Measurements from ENCODE around the gene PTH2. TPM values are rescaled to one million over a fixed set of nuclear protein-coding genes. Genes with fewer than 3 reads are reported as not detected.
A peak's percentile ranks its signal among the peaks of the same experiment; 100 is the strongest.

Gene PTH2
- polyA plus RNA-seq, 1 donor from 2014 or later = not detected

- Histone ChIP-seq H3K27me3 (ENCODE audit: insufficient read depth, low read depth, low read length) (peaks cover 55% of the 10 kb centered on the region), H3F3A (ENCODE audit: insufficient read depth, low read length, poor library complexity, severe bottlenecking) (no peaks in the 10 kb centered on the region), H3K27ac (ENCODE audit: low read length) (no peak overlapping the region), H2AFZ (ENCODE audit: low read depth, low read length) (no peak overlapping the region), H3K9ac (ENCODE audit: low read length) (no peak overlapping the region), H3K9me2 (ENCODE audit: insufficient read depth, low read length) (no peaks in the 10 kb centered on the region), H4K20me1 (ENCODE audit: insufficient read depth) (no peaks in the 10 kb centered on the region), H3K9me3 (ENCODE audit: low read length) (peaks cover 8% of the 10 kb centered on the region), H3K79me2 (replicated peaks; ENCODE audit: insufficient read depth, low read length) (no peaks in the 10 kb centered on the region), H3K36me3 (ENCODE audit: insufficient read depth, low read length) (no peaks in the 10 kb centered on the region), H3K4me2 (ENCODE audit: low read length) (no peak overlapping the region), H3K4me3 (ENCODE audit: low read length) (no peak overlapping the region)
- TF ChIP-seq MXI1 (conservative IDR thresholded peaks at IDR 0.05; ENCODE audit: poor library complexity, severe bottlenecking) = no peak
- TF ChIP-seq, protein P1, sequence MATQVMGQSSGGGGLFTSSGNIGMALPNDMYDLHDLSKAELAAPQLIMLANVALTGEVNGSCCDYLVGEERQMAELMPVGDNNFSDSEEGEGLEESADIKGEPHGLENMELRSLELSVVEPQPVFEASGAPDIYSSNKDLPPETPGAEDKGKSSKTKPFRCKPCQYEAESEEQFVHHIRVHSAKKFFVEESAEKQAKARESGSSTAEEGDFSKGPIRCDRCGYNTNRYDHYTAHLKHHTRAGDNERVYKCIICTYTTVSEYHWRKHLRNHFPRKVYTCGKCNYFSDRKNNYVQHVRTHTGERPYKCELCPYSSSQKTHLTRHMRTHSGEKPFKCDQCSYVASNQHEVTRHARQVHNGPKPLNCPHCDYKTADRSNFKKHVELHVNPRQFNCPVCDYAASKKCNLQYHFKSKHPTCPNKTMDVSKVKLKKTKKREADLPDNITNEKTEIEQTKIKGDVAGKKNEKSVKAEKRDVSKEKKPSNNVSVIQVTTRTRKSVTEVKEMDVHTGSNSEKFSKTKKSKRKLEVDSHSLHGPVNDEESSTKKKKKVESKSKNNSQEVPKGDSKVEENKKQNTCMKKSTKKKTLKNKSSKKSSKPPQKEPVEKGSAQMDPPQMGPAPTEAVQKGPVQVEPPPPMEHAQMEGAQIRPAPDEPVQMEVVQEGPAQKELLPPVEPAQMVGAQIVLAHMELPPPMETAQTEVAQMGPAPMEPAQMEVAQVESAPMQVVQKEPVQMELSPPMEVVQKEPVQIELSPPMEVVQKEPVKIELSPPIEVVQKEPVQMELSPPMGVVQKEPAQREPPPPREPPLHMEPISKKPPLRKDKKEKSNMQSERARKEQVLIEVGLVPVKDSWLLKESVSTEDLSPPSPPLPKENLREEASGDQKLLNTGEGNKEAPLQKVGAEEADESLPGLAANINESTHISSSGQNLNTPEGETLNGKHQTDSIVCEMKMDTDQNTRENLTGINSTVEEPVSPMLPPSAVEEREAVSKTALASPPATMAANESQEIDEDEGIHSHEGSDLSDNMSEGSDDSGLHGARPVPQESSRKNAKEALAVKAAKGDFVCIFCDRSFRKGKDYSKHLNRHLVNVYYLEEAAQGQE (IDR thresholded peaks at IDR 0.05; ENCODE audit: borderline replicate concordance) = no peak
- no peak for TF ChIP-seq SMC3 (conservative IDR thresholded peaks at IDR 0.05; ENCODE audit: poor library complexity)
- TF ChIP-seq TAF1 (IDR thresholded peaks at IDR 0.05; ENCODE audit: low read depth) = no peak
- TF ChIP-seq, protein P2, sequence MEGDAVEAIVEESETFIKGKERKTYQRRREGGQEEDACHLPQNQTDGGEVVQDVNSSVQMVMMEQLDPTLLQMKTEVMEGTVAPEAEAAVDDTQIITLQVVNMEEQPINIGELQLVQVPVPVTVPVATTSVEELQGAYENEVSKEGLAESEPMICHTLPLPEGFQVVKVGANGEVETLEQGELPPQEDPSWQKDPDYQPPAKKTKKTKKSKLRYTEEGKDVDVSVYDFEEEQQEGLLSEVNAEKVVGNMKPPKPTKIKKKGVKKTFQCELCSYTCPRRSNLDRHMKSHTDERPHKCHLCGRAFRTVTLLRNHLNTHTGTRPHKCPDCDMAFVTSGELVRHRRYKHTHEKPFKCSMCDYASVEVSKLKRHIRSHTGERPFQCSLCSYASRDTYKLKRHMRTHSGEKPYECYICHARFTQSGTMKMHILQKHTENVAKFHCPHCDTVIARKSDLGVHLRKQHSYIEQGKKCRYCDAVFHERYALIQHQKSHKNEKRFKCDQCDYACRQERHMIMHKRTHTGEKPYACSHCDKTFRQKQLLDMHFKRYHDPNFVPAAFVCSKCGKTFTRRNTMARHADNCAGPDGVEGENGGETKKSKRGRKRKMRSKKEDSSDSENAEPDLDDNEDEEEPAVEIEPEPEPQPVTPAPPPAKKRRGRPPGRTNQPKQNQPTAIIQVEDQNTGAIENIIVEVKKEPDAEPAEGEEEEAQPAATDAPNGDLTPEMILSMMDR (IDR thresholded peaks at IDR 0.05; ENCODE audit: poor library complexity, severe bottlenecking) = no peak
- TF ChIP-seq RAD21 (conservative IDR thresholded peaks at IDR 0.05) = no peak
- TF ChIP-seq POLR2AphosphoS5 (IDR thresholded peaks at IDR 0.05) = no peak
- TF ChIP-seq EZH2 (IDR thresholded peaks at IDR 0.05; ENCODE audit: borderline replicate concordance, insufficient read depth, low read length, poor library complexity, severe bottlenecking) = no peak
- no peak for TF ChIP-seq EP300 (conservative IDR thresholded peaks at IDR 0.05; ENCODE audit: poor library complexity, severe bottlenecking)
These were observed 7.0 kb upstream of the PTH2 start for GRCh38 chr19:49430172-49430677.

DNA sequence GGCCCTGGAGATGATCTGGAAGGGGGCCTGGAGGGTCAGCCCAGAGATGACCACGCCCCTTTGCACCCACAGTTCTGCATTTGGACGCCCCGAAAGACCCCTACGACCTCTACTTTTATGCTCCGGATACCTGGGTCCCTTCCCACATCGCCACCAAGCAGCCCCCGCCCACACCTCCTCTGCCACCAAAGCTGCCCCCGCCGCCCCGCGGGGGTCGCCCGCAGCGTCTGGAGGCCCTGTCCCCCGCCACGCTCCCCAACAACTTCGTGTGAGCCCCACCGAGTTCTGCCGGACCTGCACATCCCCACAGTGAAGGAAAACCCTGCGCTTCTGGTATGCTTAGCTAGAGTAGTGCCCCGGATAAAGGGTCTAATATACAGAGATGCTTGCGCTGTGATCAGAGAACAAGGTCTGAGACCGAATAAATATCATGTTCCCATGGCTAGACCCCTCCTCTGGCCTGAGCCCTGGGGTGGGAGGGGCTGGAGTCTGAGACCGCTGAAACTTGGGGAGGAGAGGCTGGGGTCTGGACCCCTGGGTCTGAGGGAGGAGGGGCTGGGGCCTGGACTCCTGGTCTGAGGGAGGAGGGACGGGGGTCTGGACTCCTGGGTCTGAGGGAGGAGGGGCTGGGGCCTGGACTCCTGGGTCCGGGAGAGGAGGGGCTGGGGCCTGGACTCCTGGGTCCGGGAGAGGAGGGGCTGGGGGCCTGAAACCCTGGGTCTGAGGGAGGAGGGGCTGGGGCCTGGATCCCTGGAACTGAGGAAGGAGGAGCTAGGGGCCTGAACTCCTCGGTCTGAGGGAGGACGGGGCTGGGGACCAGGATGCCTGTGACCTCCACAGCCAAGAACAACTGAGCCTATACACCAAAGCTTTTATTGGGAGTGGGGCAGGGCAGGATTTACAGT lies 5.6 kb upstream of the PTH2 start:
- Histone ChIP-seq H3K9me2 (ENCODE audit: insufficient read depth, low read length) (no peaks in the 10 kb centered on the region), H3F3A (ENCODE audit: insufficient read depth, low read length, poor library complexity, severe bottlenecking) (no peaks in the 10 kb centered on the region), H3K4me3 (ENCODE audit: low read length) (peak overlapping the region; percentile 24), H3K9ac (ENCODE audit: low read length) (no peak overlapping the region), H3K27me3 (ENCODE audit: insufficient read depth, low read depth, low read length) (peaks cover 67% of the 10 kb centered on the region), H4K20me1 (ENCODE audit: insufficient read depth) (no peaks in the 10 kb centered on the region), H3K36me3 (ENCODE audit: insufficient read depth, low read length) (no peaks in the 10 kb centered on the region), H3K9me3 (ENCODE audit: low read length) (peaks cover 8% of the 10 kb centered on the region), H3K4me2 (ENCODE audit: low read length) (no peak overlapping the region), H3K27ac (ENCODE audit: low read length) (no peak overlapping the region), H2AFZ (ENCODE audit: low read depth, low read length) (no peak overlapping the region), H3K79me2 (replicated peaks; ENCODE audit: insufficient read depth, low read length) (no peaks in the 10 kb centered on the region)
- TF ChIP-seq TAF1 (IDR thresholded peaks at IDR 0.05; ENCODE audit: low read depth) (no peak), RAD21 (conservative IDR thresholded peaks at IDR 0.05) (no peak), POLR2AphosphoS5 (IDR thresholded peaks at IDR 0.05) (no peak), MXI1 (conservative IDR thresholded peaks at IDR 0.05; ENCODE audit: poor library complexity, severe bottlenecking) (no peak), EP300 (conservative IDR thresholded peaks at IDR 0.05; ENCODE audit: poor library complexity, severe bottlenecking) (no peak), SMC3 (conservative IDR thresholded peaks at IDR 0.05; ENCODE audit: poor library complexity) (no peak), EZH2 (IDR thresholded peaks at IDR 0.05; ENCODE audit: borderline replicate concordance, insufficient read depth, low read length, poor library complexity, severe bottlenecking) (no peak)
- TF ChIP-seq, protein P1 (IDR thresholded peaks at IDR 0.05; ENCODE audit: borderline replicate concordance) = no peak
- TF ChIP-seq, protein P2 (IDR thresholded peaks at IDR 0.05; ENCODE audit: poor library complexity, severe bottlenecking) = no peak

Data from neural cell (in vitro differentiated cells).